Retina (tissue), 1 donor: ENCODE results near the gene KIRREL3.
"Not testable (repeated sequence)": the region's sequence is repeated elsewhere in the genome, so short reads cannot be mapped to it uniquely, and the experiment has no call there.

Experiments used
- DNase-seq: peaks from one replicate; pipeline ENCODE4 v3.0.0-alpha.2; 2016

The KIRREL3 gene

GRCh38 chr11:126391970-126392632 lies 608.5 kb downstream of the KIRREL3 start:
- DNase-seq = no peak

- DNase-seq = no peak
These were observed 609.1 kb downstream of the KIRREL3 start for GRCh38 chr11:126391286-126391954.

- no peak for DNase-seq
These were observed 610.2 kb downstream of the KIRREL3 start for GRCh38 chr11:126390272-126390867.

GRCh38 chr11:126387857-126388256 lies 612.7 kb downstream of the KIRREL3 start:
- no peak for DNase-seq

- DNase-seq = not testable (repeated sequence)
These were observed 613.9 kb downstream of the KIRREL3 start for GRCh38 chr11:126386729-126387071.

- no peak for DNase-seq
These were observed 614.4 kb downstream of the KIRREL3 start for GRCh38 chr11:126385991-126386728.

GRCh38 chr11:126384449-126385070 lies 616.0 kb downstream of the KIRREL3 start:
- no peak for DNase-seq

GRCh38 chr11:126383339-126384335 lies 616.9 kb downstream of the KIRREL3 start:
- no peak for DNase-seq

- DNase-seq = not testable (repeated sequence)
These were observed 617.9 kb downstream of the KIRREL3 start for GRCh38 chr11:126382641-126383040.

GRCh38 chr11:126381960-126382359 lies 618.6 kb downstream of the KIRREL3 start:
- not testable (repeated sequence) for DNase-seq

GRCh38 chr11:126380909-126381308 lies 619.7 kb downstream of the KIRREL3 start:
- no peak for DNase-seq

GRCh38 chr11:126378763-126379162 lies 621.8 kb downstream of the KIRREL3 start:
- no peak for DNase-seq

GRCh38 chr11:126375726-126376125 lies 624.8 kb downstream of the KIRREL3 start:
- no peak for DNase-seq

GRCh38 chr11:126374562-126375300 lies 625.8 kb downstream of the KIRREL3 start:
- DNase-seq = not testable (repeated sequence)

GRCh38 chr11:126373389-126374066 lies 627.0 kb downstream of the KIRREL3 start:
- not testable (repeated sequence) for DNase-seq
